Skeletal muscle cell (primary cell): ENCODE results near the gene PHF10.
A peak's percentile ranks its signal among the peaks of the same experiment; 100 is the strongest.
"Not testable (repeated sequence)": the region's sequence is repeated elsewhere in the genome, so short reads cannot be mapped to it uniquely, and the experiment has no call there.

Experiments
- DNase-seq: peaks from one replicate; pipeline ENCODE4 v3.0.0-alpha.2; 2010; ENCODE audit warnings: low read depth
- H3K4me3 ChIP-seq: 2 replicates; pipeline ENCODE4 v1.5.1; 2011; ENCODE audit warnings: low read depth, mild to moderate bottlenecking, control low read depth, low read length, moderate library complexity

PHF10 gene

GRCh38 chr6:169724494-169725124 lies at the start of gene PHF10:
Gene PHF10, minus strand, starts transcription at chr6:169724500. Its CDS starts 569 bp downstream, at chr6:169723931.
- H3K4me3 ChIP-seq, result peak within 1 kb of the TSS; percentile 68
- no peak for DNase-seq

DNA sequence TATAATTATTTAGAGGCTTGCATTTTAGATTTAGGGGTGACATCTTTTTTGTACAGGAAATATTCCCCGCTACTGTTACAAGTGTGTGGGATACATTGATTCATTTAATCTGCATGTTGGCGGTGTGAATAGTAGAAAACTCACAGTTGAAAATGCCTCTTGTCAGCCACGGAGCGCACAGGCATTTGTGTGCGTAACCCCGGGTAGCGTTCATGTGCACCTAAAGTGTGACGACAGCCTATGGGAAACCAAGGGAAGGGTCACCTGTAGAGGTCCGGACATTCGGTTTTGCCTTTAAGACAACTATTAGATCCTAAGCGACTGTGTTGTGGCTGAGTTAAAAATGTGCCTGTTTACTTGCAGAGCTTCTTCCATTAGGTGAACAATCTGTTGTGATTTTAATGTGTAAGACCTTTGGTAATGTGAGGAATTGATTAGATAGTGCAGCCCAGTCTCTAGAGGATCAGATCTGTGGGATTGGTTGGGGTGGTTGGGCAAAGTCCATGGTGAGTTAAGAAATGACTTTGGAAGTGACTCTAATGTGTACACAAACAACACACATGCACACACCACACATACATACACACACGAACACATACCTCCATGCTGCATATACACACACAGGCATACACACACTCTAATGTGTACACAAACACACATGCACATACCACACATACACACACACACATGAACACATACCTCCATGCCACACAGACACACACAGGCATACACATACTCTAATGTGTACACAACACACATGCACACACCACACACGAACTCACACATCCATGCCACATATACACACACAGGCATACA lies 42.8 kb upstream of the PHF10 start:
- no peak overlapping the region for H3K4me3 ChIP-seq
- no peak for DNase-seq

DNA sequence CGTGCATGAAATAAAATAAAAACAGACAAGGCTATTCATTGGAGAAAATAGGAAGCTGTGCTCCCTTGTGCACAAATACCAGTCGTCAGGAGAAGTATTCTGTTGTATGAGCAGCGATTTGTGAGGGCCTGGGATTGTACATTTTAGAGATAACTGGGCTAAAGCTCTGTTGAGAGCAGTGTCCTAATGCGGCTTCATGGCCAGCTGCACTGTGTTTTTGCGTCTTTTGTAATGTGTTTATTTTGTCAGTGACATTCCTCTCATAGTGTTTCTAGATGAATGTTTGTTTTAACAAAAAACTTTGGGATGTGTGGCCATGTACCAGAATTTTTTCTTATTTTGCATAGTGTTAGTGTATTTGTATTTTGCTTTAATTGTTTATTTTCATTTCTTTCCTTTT lies 41.9 kb upstream of the PHF10 start:
- no peak overlapping the region for H3K4me3 ChIP-seq
- no peak for DNase-seq

GRCh38 chr6:169765789-169766188 lies 41.5 kb upstream of the PHF10 start:
- H3K4me3 ChIP-seq, DNase-seq: not testable (repeated sequence)

GRCh38 chr6:169763881-169764280 lies 39.6 kb upstream of the PHF10 start:
- DNase-seq, result no peak
- no peak overlapping the region for H3K4me3 ChIP-seq

DNA sequence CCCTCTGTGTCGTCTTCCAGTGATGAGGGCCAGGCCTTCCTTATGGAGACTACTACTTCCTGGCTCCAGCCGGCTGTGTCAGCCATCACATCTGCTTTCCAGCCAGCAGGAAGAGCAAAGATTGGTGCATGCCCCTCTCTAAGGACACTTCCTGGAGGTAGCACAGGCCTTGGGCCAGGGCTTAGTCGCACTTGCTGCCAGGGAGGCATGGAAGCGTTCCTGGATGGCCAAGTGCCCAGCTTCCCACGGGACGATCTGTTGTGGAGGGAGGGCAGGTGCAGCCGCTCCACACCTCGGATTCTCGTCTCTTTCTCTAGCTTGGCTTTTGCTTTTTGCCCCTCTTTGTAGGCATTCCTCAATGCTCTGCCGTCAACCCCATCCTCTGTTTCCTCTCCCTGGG lies 39.0 kb upstream of the PHF10 start:
- no peak for DNase-seq
- H3K4me3 ChIP-seq, result no peak overlapping the region

GRCh38 chr6:169755162-169755561 lies 30.9 kb upstream of the PHF10 start:
- DNase-seq, result no peak

GRCh38 chr6:169752074-169752623 lies 27.8 kb upstream of the PHF10 start:
- no peak for DNase-seq
- peak overlapping the region; percentile 78 for H3K4me3 ChIP-seq

More at GRCh38 chr6:169755162-169755561, 30.9 kb upstream of the PHF10 start:
- H3K4me3 ChIP-seq, result no peak overlapping the region

DNA sequence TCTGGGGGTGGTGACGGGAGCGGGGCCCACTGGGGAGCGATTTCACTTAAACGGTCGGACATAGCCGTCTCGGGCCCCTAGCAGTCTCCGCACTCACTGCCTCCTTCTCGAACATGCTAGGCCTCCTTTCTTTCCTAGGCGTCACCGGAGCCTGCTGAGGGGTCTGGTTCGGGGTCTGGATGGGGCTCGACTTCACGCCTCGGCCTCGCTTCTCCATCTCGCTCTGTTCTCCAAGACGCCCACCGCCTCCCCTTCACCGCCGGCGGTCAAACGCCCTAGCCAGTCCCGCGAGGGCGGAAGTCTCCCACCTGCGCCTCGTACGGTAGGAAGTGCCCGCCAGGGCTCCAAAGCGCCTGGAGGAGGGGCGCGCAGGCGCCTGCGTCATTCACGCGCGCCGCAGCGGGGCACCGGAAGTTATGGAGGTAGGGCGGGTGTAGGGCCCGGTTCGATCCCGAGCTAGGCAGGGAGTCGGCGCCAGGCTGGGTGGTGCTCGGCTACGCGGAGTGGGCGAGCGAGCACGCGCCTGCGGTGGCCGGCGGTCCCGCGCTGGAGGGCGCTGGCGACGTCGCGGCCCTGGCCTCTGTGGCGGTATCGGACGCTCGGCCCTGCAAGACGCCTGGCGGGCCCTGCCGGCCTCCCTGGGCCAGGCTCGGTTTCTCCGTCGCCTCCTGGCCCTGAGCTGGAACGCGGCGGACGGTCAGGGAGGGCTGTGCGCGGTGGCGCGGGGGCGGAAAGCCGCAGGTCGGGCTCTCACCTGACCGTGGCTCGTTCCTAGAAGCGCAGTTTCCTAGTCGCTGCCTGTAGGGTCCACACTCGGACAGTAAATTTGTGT lies 27.2 kb upstream of the PHF10 start, which contains the start of the genes DYNLT2 and ERMARD:
Gene DYNLT2 (minus strand): TSS at position 331 of the 832 bp plus-strand sequence. CDS start 114 bp downstream, at position 217.
Gene ERMARD (plus strand): TSS at position 381 of the 832 bp plus-strand sequence. CDS start 36 bp downstream, at position 417.
- H3K4me3 ChIP-seq, result peak within 1 kb of the TSS; percentile 78
- peak; percentile 78 for DNase-seq

DNA sequence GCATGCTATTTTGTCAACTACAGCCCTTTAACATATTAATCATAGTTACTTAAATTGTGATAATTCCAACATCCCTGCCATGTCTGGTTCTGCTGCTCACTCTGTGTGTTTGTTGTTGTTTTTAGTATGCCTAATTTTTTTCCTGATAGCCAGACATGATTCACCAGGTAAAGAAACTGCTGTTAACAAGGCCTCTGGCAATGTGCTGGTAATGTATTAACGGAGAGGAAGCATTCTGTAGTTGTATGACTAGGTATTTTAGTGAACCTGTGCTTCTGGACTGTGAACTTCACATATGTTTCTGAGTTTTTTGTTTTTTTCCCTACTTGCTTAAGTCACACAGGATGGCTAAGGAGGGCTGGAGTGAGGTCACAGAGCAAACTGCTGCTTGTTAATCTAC lies 22.3 kb upstream of the PHF10 start:
- no peak for DNase-seq
- H3K4me3 ChIP-seq, result no peak overlapping the region

DNA sequence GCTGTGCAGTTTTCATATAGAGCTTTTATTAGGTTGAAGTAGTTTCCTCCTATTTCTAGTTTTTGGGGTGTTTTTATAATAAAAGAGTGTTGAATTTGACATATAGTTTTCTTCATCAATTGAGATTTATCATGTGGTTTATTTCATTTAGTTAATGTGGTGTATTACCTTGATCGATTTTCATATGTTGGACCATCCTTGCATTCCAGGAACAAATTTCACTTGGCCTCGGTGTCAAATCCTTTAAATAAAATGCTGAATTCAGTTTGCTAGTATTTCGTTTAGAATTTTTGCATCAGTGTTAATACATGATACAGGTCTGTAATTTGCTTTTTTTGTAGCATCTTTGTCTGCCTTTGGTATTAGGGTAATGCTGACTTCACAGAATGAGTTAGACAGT lies 21.1 kb upstream of the PHF10 start:
- no peak for DNase-seq
- H3K4me3 ChIP-seq, result no peak overlapping the region

DNA sequence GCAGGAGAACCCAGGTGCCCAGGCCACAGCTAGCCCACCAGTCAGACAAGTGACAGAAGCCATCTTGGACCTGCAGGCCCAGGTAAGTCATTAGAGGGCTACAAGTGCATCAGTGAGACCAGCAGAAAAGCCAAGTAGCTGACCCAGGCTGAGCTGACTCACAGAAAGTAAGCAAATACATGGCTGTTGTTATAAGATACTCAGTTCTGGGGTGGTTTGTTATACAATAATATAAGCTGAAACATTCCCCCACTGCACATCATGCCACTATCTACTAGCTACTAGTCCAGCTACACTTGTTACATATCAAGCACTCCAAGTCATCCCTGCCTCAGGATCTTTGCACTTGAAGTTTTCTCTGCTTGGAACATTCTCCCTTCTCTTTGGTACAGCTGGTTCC lies 17.0 kb upstream of the PHF10 start:
- no peak for DNase-seq

GRCh38 chr6:169738976-169739529 lies 14.8 kb upstream of the PHF10 start:
- H3K4me3 ChIP-seq, result no peak overlapping the region
- no peak for DNase-seq

More for the DNA sequence above, 17.0 kb upstream of the PHF10 start:
- H3K4me3 ChIP-seq, result no peak overlapping the region

- DNase-seq, result no peak
- no peak overlapping the region for H3K4me3 ChIP-seq
Measured at GRCh38 chr6:169738204-169738975, 14.1 kb upstream of the PHF10 start.

DNA sequence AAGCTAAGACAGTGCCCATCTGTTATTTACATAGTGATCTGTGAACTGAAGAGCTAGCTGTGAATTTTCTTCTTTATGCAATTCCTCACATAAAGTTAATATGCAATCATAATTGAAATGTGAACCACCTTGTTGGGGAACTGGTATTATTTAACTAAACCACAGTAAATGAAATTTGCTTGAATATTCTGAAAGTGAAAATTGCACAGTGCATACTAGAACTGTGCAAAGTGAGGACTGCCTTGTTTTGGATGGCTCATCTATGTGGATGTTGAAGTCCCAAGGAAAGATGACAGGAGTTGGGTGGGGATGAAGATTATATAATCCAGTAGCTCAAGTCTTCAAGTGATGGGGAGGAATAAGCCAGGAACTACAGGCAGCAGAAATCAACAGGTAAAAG lies 5.7 kb upstream of the PHF10 start:
- H3K4me3 ChIP-seq, result no peak overlapping the region
- DNase-seq, result no peak

DNA sequence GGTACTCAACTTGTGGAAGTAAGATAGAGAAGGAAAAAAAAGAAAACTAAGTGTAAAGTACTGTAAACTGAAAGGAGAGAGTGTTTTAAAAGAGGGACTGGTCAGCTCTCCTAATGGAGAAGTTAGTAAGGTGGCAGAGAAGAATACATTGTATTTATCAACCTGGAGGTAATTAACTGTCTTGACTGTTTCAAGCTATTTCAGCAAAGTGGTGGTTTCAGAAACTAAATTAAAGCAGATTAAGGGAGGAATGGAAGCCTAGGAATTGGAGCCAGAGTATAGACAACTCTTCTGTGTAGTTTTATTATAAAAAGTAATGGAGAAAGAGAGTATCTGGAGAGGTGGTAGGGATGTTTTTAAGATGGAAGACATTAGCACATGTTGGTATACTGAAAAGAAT lies 2.7 kb upstream of the PHF10 start:
- DNase-seq, result no peak
- H3K4me3 ChIP-seq, result no peak overlapping the region

DNA sequence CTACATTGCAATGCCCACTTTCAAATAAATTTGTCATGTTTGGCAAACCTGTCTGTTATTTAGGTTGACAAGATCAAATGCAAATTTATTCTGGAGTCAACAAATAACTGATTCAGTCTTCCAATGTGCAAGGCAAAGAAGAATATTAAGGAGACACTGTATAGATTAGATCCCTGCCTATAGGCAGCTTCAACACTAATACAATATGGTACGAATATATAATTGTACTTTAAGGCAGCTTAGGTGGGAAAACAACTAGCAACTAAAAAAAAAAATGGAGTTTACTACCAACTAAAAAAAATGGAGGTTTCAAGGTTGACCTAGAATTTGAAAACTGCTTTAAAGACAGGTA lies 1.7 kb upstream of the PHF10 start:
- no peak for DNase-seq
- H3K4me3 ChIP-seq, result no peak overlapping the region

DNA sequence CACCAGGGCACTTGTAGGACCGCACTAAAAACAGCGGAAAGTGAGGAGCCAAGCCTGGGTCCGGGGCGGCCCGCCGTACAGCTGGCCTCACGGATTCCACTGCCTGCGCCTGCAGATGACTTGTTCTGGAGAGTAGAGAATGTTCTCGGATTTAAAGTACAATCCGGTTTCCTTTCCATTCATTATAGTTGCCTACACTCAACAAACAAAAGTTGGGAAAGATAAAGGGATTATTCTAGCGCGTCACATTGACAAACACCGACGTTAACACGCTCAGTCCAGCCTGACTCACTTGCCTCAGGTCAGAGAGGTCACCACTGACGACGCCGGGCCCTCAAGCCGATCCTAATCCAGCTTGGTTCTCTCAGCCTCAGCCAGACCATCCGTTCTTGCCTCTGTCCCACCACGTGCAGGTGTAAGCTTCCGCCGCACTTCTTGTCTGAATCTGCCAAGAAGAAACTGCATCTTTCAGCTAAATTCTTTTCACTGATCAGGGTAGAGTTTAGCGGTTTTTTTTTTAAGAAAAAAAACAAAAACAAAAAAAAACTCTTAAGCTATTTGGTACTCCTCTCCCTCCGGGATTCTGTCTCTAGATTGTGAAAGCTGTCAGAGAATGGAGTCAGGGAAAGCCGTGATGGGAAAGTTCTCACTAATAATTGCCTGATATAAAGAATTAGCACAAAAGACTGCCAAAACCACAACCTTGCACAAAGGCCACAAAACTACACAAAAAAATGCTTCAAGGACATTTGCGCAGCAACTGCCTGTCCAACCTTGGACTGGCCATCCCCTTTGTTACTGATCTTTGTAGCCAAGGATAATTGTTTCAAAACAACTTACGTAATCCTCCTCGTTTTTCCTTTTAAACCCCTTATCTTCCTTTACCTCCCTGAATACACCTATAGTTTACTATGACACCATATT lies 1.1 kb upstream of the PHF10 start:
- DNase-seq, result peak; percentile 56
- H3K4me3 ChIP-seq, result peak overlapping the region; percentile 51
